GM21723 (cell line): ENCODE results near the gene LITAF.
"Not testable (repeated sequence)": the region's sequence is repeated elsewhere in the genome, so short reads cannot be mapped to it uniquely, and the experiment has no call there.

Source experiments
- ATAC-seq: cut with Tn5 transposase; IDR thresholded peaks from one replicate; pipeline ENCODE4 v1.9.1; 2021; ENCODE audit warnings: mild to moderate bottlenecking, moderate library complexity; ENCODE audit not compliant: unreplicated experiment

The LITAF gene

GRCh38 chr16:11621539-11621919, 34.8 kb upstream of the LITAF start:
- ATAC-seq = no peak

GRCh38 chr16:11620243-11621003, 33.7 kb upstream of the LITAF start:
- ATAC-seq = no peak

- ATAC-seq = no peak
These were observed 32.7 kb upstream of the LITAF start for GRCh38 chr16:11619327-11619851.

- ATAC-seq = no peak
These were observed 31.5 kb upstream of the LITAF start for GRCh38 chr16:11618107-11618717.

GRCh38 chr16:11615748-11616447, 29.2 kb upstream of the LITAF start:
- ATAC-seq = no peak

GRCh38 chr16:11614587-11615175, 28.0 kb upstream of the LITAF start:
- no peak for ATAC-seq

GRCh38 chr16:11613381-11614303, 26.9 kb upstream of the LITAF start:
- no peak for ATAC-seq

GRCh38 chr16:11612665-11613025, 25.9 kb upstream of the LITAF start:
- no peak for ATAC-seq

GRCh38 chr16:11611871-11612664, 25.3 kb upstream of the LITAF start:
- ATAC-seq = no peak

GRCh38 chr16:11610580-11610979, 23.9 kb upstream of the LITAF start:
- ATAC-seq = no peak

GRCh38 chr16:11610121-11610505, 23.4 kb upstream of the LITAF start:
- ATAC-seq = no peak

- ATAC-seq = no peak
These were observed 22.9 kb upstream of the LITAF start for GRCh38 chr16:11609474-11610120.

GRCh38 chr16:11605891-11606290, 19.2 kb upstream of the LITAF start:
- no peak for ATAC-seq

- no peak for ATAC-seq
These were observed 18.8 kb upstream of the LITAF start for GRCh38 chr16:11605564-11605886.

- ATAC-seq = no peak
These were observed 18.3 kb upstream of the LITAF start for GRCh38 chr16:11604783-11605563.

- not testable (repeated sequence) for ATAC-seq
These were observed 17.6 kb upstream of the LITAF start for GRCh38 chr16:11604296-11604695.

GRCh38 chr16:11603331-11603750, 16.6 kb upstream of the LITAF start:
- ATAC-seq = no peak

GRCh38 chr16:11602321-11602720, 15.6 kb upstream of the LITAF start:
- no peak for ATAC-seq

- no peak for ATAC-seq
These were observed 15.2 kb upstream of the LITAF start for GRCh38 chr16:11601911-11602310.
